ENCODE measurements around the gene HUS1.
"Not testable (repeated sequence)": the region's sequence is repeated elsewhere in the genome, so short reads cannot be mapped to it uniquely, and the experiment has no call there.

The HUS1 gene

GRCh38 chr7:47949703-47950102, 29.7 kb downstream of the HUS1 start:
- peak in 2 of 42 donors; percentile 3 to 20 for DNase-seq
- intact Hi-C loops (cut with DNase I), result loop anchor here (5.0 kb wide), 1 partner anchor 158 kb away; no protein-coding TSS in a partner anchor

GRCh38 chr7:47948141-47948790, 31.1 kb downstream of the HUS1 start, which contains the start of gene PKD1L1:
TSS of gene PKD1L1 (minus strand) at chr7:47948466. CDS start at chr7:47948440, 26 bp downstream.
- DNase-seq, result peak in 1 of 42 donors; percentile 15
- intact Hi-C loops (cut with DNase I), result loop anchor here (5.0 kb wide), 1 partner anchor 159 kb away; no protein-coding TSS in a partner anchor

DNA sequence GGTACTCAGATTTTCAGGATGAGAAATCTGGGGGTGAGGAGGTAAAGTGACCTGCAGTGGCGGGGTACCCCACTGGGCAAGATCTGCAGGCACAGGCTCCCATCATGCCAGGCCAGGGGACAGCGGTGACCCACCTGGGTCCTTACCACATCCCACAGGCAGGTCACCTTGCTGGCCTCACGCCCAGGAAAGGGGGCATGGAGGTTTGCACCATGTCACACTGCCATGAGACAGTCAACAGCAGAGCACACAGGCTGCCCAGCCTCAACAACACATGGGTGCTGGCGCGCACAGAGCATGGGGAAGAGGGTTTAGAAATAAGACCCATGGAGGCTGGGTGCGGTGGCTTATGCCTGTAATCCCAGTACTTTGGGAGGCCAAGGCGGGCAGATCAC, 32.1 kb downstream of the HUS1 start:
- peak in 1 of 42 donors; percentile 9 for DNase-seq
- intact Hi-C loops (cut with DNase I), result loop anchor here (5.0 kb wide), 1 partner anchor 160 kb away; no protein-coding TSS in a partner anchor

DNA sequence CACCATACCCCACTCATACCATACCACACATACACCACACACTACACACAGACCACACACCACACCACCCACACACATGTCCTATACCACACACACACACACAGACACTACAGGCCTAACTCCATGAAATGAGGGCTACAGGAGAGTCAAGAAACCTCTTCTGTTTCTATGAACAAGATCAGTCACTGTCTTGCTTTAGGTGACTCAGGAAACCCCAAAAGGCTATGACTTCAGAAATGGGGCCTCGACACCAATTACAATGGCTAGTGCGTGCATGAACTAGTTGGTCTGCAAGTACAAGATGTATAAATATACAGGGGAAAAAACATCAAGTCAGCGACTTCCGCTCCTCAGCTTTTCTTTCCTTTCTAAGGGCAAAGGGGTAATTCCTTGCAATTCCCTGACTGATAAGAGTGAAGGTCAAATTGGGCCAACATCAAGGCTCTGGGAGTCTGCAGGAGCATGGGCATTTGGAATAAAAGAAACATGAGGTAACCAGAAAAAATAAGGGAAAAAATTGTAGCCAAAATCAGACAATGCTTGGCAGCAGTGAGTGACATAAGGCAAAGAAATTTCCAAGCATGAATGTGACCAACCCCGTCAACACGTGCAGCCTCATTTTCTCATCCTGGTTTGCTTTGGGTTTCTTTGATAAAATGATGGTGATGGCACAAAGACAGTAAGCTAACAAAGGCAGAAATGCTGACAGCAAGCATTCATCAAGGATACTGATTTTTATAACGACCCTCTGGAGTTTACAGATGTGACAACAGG, 32.6 kb downstream of the HUS1 start:
- DNase-seq, result peak in 1 of 42 donors; percentile 2
- intact Hi-C loops (cut with DNase I), result loop anchor here (5.0 kb wide), 1 partner anchor 161 kb away; no protein-coding TSS in a partner anchor

DNA sequence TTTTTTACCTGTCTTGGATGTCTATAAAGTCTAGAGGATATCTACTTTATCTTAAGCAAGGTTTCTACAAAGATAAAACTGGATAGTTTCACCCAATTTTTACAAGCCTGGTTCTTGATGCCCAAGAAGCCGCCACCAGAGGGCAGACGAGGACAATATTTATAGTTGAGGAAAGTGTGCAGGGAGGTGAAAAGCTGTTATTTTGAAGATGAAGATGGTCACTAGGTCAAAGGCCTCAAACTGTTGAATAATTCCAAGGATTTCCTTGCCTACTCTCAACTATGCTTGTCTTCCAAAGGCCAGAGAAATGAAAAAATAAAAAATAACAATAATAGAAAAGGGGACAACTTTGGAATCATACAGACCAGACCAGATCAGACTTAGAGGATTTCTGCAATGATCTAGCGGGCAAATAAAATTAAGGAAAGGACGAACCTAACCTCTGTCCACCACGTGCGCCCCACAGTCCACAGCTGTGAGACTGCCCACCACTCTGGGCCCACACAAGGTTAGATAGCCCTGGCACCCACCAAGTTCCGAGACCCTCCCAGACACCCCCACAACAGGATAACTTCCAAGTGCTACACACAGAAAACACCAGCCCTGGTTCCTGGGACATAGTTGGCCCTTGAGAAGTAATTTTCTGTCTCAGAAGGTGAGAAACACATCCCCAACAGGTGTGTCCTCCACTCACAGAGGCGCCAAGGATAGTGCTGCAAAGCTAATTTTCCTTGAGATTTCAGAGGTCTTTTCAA, 34.0 kb downstream of the HUS1 start:
- peak; percentile 57 to 94 (median 83) for DNase-seq
- intact Hi-C loops (cut with DNase I), result loop anchor here (5.0 kb wide), 1 partner anchor 162 kb away; no protein-coding TSS in a partner anchor

GRCh38 chr7:47944536-47945260, 34.7 kb downstream of the HUS1 start:
- intact Hi-C loops (cut with DNase I), result loop anchor here (5.0 kb wide), 1 partner anchor 163 kb away; no protein-coding TSS in a partner anchor
- DNase-seq, result peak in 1 of 42 donors; percentile 21

GRCh38 chr7:47943676-47944474, 35.5 kb downstream of the HUS1 start:
- peak in 1 of 42 donors; percentile 7 for DNase-seq
- intact Hi-C loops (cut with DNase I), result no loop called here

DNA sequence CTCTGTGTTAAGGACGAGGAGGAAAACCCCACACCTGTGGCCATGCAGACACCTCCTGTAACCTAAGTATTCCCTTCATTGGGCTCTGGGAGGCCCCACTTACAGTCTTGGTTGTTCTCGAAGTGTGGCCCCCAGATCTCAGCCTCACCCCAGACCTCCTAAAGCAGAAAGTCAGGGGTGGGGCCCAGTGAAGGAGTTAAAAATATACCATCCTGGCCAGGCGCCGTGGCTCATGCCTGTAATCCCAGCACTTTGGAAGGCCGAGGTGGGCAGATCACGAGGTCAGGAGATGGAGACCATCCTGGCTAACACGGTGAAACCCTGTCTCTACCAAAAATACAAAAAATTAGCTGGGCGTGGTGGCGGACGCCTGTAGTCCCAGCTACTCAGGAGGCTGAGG, 36.8 kb downstream of the HUS1 start:
- intact Hi-C loops (cut with DNase I); DNase-seq: not testable (repeated sequence)

GRCh38 chr7:47942132-47942531, 37.3 kb downstream of the HUS1 start:
- intact Hi-C loops (cut with DNase I), result no loop called here

DNA sequence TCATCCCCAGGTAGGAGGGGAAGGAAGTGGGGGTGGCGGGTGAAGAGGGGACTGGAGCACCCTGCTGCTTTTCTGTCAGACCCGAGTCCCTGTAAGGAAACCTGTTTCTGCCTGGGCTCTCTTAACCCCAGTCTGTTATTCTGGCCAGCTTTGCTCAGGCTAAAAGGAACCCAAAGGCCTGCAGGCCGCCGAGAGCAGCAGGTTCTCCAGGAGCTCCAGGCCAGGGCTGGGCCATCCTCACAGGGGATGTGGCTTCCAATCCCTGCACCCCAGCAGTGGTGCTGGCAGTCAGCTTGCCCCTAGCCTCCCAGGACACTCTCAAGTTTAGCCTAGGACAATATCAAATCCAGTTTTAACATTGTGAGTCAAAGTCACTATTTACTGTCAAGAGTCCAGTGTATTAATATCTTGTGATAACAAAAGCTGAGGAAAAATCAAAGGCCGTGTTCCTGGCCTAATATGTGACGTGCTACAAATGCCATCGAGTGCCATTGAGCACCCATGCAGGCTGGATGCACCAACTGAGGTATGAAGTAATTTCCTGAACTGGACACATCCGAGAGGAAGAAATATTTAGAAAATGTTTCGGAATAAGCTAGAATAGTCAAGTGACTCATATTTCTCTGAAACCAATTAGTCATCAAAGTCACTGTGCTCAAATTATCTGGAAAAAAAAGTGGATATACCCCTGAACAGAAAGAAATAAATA, 38.1 kb downstream of the HUS1 start:
- peak in 1 of 42 donors; percentile 14 for DNase-seq
- intact Hi-C loops (cut with DNase I), result no loop called here

More at GRCh38 chr7:47942132-47942531, 37.3 kb downstream of the HUS1 start:
- DNase-seq, result peak in 1 of 42 donors; percentile 0

DNA sequence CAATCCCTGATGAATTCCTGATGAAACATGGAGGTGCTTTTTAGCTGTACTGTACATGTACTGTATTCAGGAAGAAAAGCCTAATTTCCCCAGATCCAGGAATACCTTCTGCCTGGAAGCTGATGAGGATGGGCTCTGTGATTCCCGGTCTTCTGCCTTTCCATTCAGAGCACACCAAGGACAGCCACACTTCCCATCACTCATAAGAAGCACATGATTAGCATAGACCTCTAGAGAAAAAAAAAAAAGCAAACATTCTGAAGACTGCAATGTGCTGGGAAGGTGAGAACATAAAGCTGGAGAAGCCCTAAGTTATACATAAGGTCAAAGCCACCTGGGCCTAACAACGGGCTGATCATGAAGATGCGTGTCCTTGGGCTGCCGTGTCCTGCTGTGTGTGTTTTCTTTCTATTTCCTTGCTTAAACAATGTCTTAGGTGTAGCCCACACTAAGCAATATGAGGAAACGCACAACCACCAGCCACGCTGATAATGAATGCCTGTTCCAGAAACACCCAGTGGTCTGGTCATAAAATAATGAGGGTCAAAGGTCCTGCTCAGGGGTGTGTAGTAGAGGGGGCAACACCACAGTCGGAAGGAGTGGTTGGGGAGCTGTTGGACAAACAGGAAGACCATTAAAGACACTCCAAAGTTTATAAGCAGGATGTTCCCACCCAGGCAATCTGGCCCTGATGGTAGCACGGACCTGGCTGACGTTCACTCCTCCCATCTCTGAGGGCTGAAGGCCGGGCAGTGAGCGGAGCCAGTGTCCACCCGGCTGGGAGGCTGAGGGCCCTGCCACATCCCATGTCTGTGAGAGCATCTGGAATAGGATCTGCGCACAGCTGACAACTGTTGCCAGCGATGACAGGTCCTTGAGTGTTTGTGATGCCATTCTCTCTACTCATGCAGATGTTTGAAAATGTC, 39.1 kb downstream of the HUS1 start:
- DNase-seq, result no peak
- intact Hi-C loops (cut with DNase I), result no loop called here

GRCh38 chr7:47939425-47940036, 39.9 kb downstream of the HUS1 start:
- no peak for DNase-seq
- intact Hi-C loops (cut with DNase I), result no loop called here

DNA sequence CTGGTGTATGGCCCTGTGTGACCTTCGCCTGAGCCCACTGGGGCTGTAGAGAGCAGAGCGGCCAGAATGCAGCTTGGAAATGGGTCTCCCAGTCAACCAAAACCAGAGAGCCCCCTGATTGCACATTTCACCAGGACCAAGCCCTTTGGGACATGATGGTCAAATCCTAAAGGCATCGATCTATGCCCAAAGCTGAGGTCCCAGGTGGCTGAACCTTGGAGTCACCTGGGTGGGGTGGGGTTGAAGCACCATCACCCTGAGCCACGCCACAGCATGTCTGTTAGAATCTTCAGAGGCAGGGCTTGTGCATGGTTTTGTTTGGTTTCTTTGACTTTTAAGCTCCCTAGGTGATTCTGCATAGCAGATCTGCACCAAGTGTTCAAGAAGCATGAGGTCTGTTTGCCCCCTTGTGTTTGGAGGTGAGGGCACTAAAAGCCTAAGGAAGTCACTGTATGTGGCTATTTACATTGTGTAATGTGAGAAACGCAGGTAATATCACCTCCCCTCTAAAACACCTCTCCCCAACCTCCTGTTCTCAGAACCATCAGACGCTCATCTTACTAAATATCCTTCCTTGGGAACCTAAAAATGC, 40.7 kb downstream of the HUS1 start:
- no peak for DNase-seq
- intact Hi-C loops (cut with DNase I), result no loop called here

- peak in 1 of 42 donors; percentile 1 for DNase-seq
- intact Hi-C loops (cut with DNase I), result no loop called here
Measured at GRCh38 chr7:47937711-47938573, 41.5 kb downstream of the HUS1 start.
